HCT116 (cell line): ENCODE data around the gene SNRPB. TPM values are rescaled to one million over a fixed set of nuclear protein-coding genes. Genes with fewer than 3 reads are reported as not detected.

ENCODE experiments used
- ATAC-seq: fragments of 200-7000 bp; cut with Tn5 transposase; 2 replicates; pipeline ENCODE4 v1.9.1; 2020; ENCODE audit warnings: mild to moderate bottlenecking, moderate library complexity
- Bru-seq: library from RNA; stranded (reverse); fragments of 400-500 nt; gene quantifications from one replicate; lab custom pipeline; 2021; lab: Mats Ljungman, UMichigan
- BruChase-seq, 2 experiments: library from RNA; stranded (reverse); fragments of 400-500 nt; gene quantifications; one replicate each; lab custom pipeline; 2021; lab: Mats Ljungman, UMichigan
- BruUV-seq: library from RNA; stranded (reverse); fragments of 400-500 nt; replicated peaks from 2 replicates; lab custom pipeline; 2021; lab: Mats Ljungman, UMichigan
- CTCF ChIA-PET: fragments of 300-600 bp; sonication (Branson Sonifier 250); formaldehyde crosslinking; loops from one replicate; lab custom pipeline; 2021; ENCODE audit warnings: antibody characterized with exemption; lab: Charles Lee
- POLR2A ChIA-PET: fragments of 300-600, 350-600 bp; sonication (Branson Sonifier 250); formaldehyde crosslinking; loops from one replicate; lab custom pipeline; 2021; ENCODE audit warnings: antibody characterized with exemption; lab: Charles Lee
- RAD21 ChIA-PET, 2 experiments: fragments of 300-600 bp; sonication (Branson Sonifier 250); formaldehyde crosslinking; loops; one replicate each; lab custom pipeline; 2023; ENCODE audit warnings: low total read pairs in 2 of 2; ENCODE audit not compliant: uncharacterized antibody in 2 of 2, unreplicated experiment in 2 of 2, low non-redundant PET in 1 of 2; lab: Charles Lee
- DNase-seq: peaks from one replicate; pipeline ENCODE4 v3.0.0-alpha.2; 2010; ENCODE audit warnings: low read depth, low spot score
- H2AFZ ChIP-seq: fragments of 200-600 bp; shearing (Covaris generic), sonication (generic); 2 replicates; pipeline ENCODE4 v1.6.1; 2017; ENCODE audit warnings: low read depth, mixed run types, mixed read lengths, antibody characterized with exemption, low read length; ENCODE audit not compliant: poor library complexity, severe bottlenecking
- H3K27ac ChIP-seq: 2 replicates; pipeline ENCODE4 v1.5.1; 2012; ENCODE audit warnings: low read depth, low read length
- H3K27me3 ChIP-seq: fragments of 200-600 bp; sonication (generic); 2 replicates; pipeline ENCODE4 v1.6.1; 2016; ENCODE audit warnings: mixed run types, low read length, mixed read lengths; ENCODE audit not compliant: insufficient read depth
- H3K36me3 ChIP-seq, 2 experiments: fragments of 200-500 bp in 1 of 2; fragments of 200-600 bp in 1 of 2; sonication (Bioruptor generic) in 1 of 2; sonication (generic) in 1 of 2; 2 replicates each; pipeline versions ENCODE4 v1.5.1 to v1.6.1; 2014 to 2016; ENCODE audit warnings: low read length in 2 of 2, inconsistent platforms in 1 of 2, mixed read lengths in 1 of 2, mixed run types in 1 of 2; ENCODE audit not compliant: insufficient read depth in 2 of 2, control insufficient read depth in 1 of 2
- H3K4me1 ChIP-seq, 2 experiments: fragments of 200-600 bp in 1 of 2; sonication (generic) in 1 of 2; 2 replicates each; pipeline versions ENCODE4 v1.5.1 to v1.6.1; 2012 to 2017; ENCODE audit warnings: low read length in 2 of 2, inconsistent platforms in 1 of 2, mild to moderate bottlenecking in 1 of 2, mixed read lengths in 1 of 2, mixed run types in 1 of 2, moderate library complexity in 1 of 2; ENCODE audit not compliant: insufficient read depth in 2 of 2, control insufficient read depth in 1 of 2
- H3K4me2 ChIP-seq: fragments of 200-600 bp; sonication (generic); 2 replicates; pipeline ENCODE4 v1.6.1; 2017; ENCODE audit warnings: mixed run types, low read length, mixed read lengths
- H3K4me3 ChIP-seq, 2 experiments: fragments of 200-600 bp in 1 of 2; sonication (generic) in 1 of 2; replicated peaks in 1 of 2; 2 replicates each; pipeline ENCODE4 v1.5.1; 2011 to 2016; ENCODE audit warnings: low read length in 2 of 2, control low read depth in 1 of 2, low read depth in 1 of 2, mild to moderate bottlenecking in 1 of 2, mixed read lengths in 1 of 2, mixed run types in 1 of 2
- H3K79me2 ChIP-seq: fragments of 200-600 bp; sonication (generic); 2 replicates; pipeline ENCODE4 v1.6.1; 2017; ENCODE audit warnings: mild to moderate bottlenecking, mixed run types, low read length, moderate library complexity, mixed read lengths; ENCODE audit not compliant: insufficient read depth
- H3K9ac ChIP-seq: fragments of 200-600 bp; sonication (generic); 2 replicates; pipeline ENCODE4 v1.6.1; 2016; ENCODE audit warnings: low read length, mixed read lengths
- H3K9me2 ChIP-seq: fragments of 200-600 bp; sonication (generic), shearing (Covaris generic); 2 replicates; pipeline ENCODE4 v1.6.1; 2017; ENCODE audit warnings: mixed run types, mild to moderate bottlenecking, moderate library complexity; ENCODE audit not compliant: insufficient read depth
- H3K9me3 ChIP-seq, 2 experiments: fragments of 200-500 bp in 1 of 2; fragments of 200-600 bp in 1 of 2; sonication (Bioruptor generic) in 1 of 2; sonication (generic) in 1 of 2; 2 replicates each; pipeline ENCODE4 v1.6.1; 2014 to 2017; ENCODE audit warnings: low read length in 2 of 2, mixed read lengths in 2 of 2, inconsistent platforms in 1 of 2, low read depth in 1 of 2, mild to moderate bottlenecking in 1 of 2, mixed run types in 1 of 2, moderate library complexity in 1 of 2; ENCODE audit not compliant: control insufficient read depth in 1 of 2, insufficient read depth in 1 of 2
- H4K20me1 ChIP-seq: fragments of 200-600 bp; sonication (generic), shearing (Covaris generic); 2 replicates; pipeline ENCODE4 v1.6.1; 2017; ENCODE audit warnings: mixed run types, mild to moderate bottlenecking, moderate library complexity; ENCODE audit not compliant: insufficient read depth
- CBX3 ChIP-seq: IDR thresholded peaks from 2 replicates; pipeline ENCODE4 v1.6.1; 2012; ENCODE audit warnings: low read depth
- EGR1 ChIP-seq: IDR thresholded peaks from 2 replicates; pipeline ENCODE4 v1.6.1; 2012; ENCODE audit warnings: low read depth
- ELF1 ChIP-seq: IDR thresholded peaks from 2 replicates; pipeline ENCODE4 v1.6.1; 2012; ENCODE audit warnings: low read depth, borderline replicate concordance
- EZH2 ChIP-seq: fragments of 200-600 bp; sonication (generic); IDR thresholded peaks from 2 replicates; pipeline ENCODE4 v1.6.1; 2017; ENCODE audit warnings: antibody characterized with exemption, mixed run types
- JUND ChIP-seq: IDR thresholded peaks from 2 replicates; pipeline ENCODE4 v1.6.1; 2012
- POLR2A ChIP-seq: IDR thresholded peaks from 2 replicates; pipeline ENCODE4 v1.7.0; 2011; ENCODE audit warnings: borderline replicate concordance; ENCODE audit not compliant: insufficient read depth, insufficient read length; ENCODE audit errors: extremely low read depth
- POLR2AphosphoS5 ChIP-seq: IDR thresholded peaks from 2 replicates; pipeline ENCODE4 v1.6.1; 2011; ENCODE audit warnings: mild to moderate bottlenecking, low read depth, low read length, moderate library complexity
- RAD21 ChIP-seq: IDR thresholded peaks from 2 replicates; pipeline ENCODE4 v1.6.1; 2012; ENCODE audit warnings: low read depth, mild to moderate bottlenecking
- SIN3A ChIP-seq: IDR thresholded peaks from 2 replicates; pipeline ENCODE4 v1.6.1; 2012; ENCODE audit warnings: low read depth
- SP1 ChIP-seq: IDR thresholded peaks from 2 replicates; pipeline ENCODE4 v1.6.1; 2012; ENCODE audit warnings: low read depth
- SRF ChIP-seq: IDR thresholded peaks from 2 replicates; pipeline ENCODE4 v1.6.1; 2012; ENCODE audit warnings: low read depth
- TCF7L2 ChIP-seq: IDR thresholded peaks from 2 replicates; pipeline ENCODE4 v1.7.0; 2011; ENCODE audit warnings: borderline replicate concordance, inconsistent platforms; ENCODE audit not compliant: insufficient read depth, insufficient read length; ENCODE audit errors: extremely low read depth
- YY1 ChIP-seq: IDR thresholded peaks from 2 replicates; pipeline ENCODE4 v1.6.1; 2011; ENCODE audit warnings: low read length, low read depth, moderate library complexity, mild to moderate bottlenecking; ENCODE audit not compliant: insufficient replicate concordance; ENCODE audit errors: extremely low read depth
- ZFX ChIP-seq: fragments of 450-650 bp; IDR thresholded peaks from 2 replicates; pipeline ENCODE4 v1.6.1; 2017
- intact Hi-C: fragments of 100-400 bp; cut with micrococcal nuclease; formaldehyde crosslinking; loops from 2 replicates; pipeline ENCODE4 v1.10.0; 2022
- long read RNA-seq: library from polyadenylated mRNA; unstranded; transcript quantifications from one replicate; pipeline ENCODE4 v2.0.0, GENCODE V29; 2021; ENCODE audit not compliant: unreplicated experiment
- polyA plus RNA-seq: library from polyadenylated mRNA; unstranded; fragments of >200 nt; gene quantifications from 2 replicates; pipeline ENCODE4 v1.2.1, GENCODE V29; 2012; ENCODE audit warnings: missing spikeins
- total RNA-seq: library from RNA; stranded (reverse); gene quantifications from one replicate; pipeline ENCODE4 v1.2.1, GENCODE V29; 2021; ENCODE audit not compliant: unreplicated experiment
- TF ChIP-seq, protein P1 (sequence below): IDR thresholded peaks from 2 replicates; pipeline ENCODE4 v1.6.1; 2012
- TF ChIP-seq, protein P2 (sequence below): IDR thresholded peaks from 2 replicates; pipeline ENCODE4 v1.6.1; 2011; ENCODE audit warnings: mild to moderate bottlenecking, low read length, moderate library complexity; ENCODE audit not compliant: insufficient replicate concordance; ENCODE audit errors: extremely low read depth
- TF ChIP-seq, protein P3 (sequence below): IDR thresholded peaks from 2 replicates; pipeline ENCODE4 v1.6.1; 2012

SNRPB gene
- total RNA-seq (469 TPM), Bru-seq, nascent RNA (percentile 98 among the genes with signal in this experiment), BruChase-seq, experiment 1, labeled RNA remaining after a 6-hour chase (percentile 98 among the genes with signal in this experiment), BruChase-seq, experiment 2, labeled RNA remaining after a 2-hour chase (percentile 95 among the genes with signal in this experiment)
- 262 and 332 TPM in 2 replicates for polyA plus RNA-seq
- long read RNA-seq, transcript SNRPB-202 (7 exons, 1,008 nt): minor isoform, 148 of 472 reads
- long read RNA-seq, transcript SNRPB-201 (7 exons, 1,154 nt): major isoform, 259 of 472 reads
- long read RNA-seq, partial matches to known transcripts: 51 of 472 reads
- long read RNA-seq, other reads (novel, unspliced or antisense): 14 of 472 reads

DNA sequence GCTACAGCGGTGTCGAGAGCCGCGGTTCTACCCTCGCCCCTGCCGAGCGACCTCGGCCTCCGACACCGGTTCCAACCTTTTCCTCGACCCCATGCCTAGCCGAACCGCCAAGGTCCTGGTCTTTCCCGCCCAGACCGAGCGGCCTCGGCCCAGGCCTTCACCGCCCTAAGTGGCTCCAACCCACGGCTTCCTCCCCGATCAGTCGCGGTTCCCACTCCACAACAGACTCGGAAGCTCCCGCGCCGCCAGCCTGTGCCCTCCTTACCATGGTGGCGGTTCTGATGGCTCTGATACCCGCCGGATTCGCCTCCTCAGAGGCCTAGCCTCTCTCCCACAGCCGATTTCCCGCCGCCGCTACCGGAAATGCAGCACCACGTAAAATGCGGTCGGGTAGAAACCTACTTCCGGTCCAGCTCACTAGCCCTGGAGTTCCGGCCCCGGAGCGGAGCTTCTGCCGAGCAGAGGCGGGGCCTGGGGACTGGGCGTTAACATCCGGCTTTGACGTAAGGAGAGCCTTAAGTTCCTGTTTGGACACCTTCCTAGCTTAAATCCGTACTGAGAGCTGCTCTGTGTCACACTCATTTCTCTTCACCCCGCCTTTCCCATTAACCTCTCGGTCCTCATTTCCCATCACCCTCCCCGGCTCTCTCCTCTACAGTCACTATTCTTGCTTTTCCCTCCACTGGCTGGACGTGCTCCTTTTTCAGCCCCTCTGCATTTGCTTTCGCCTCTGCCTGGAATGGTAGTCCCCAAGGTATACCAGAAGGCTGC is at the start of gene SNRPB:
TSS of gene SNRPB (minus strand) at position 367 of the 771 bp plus-strand sequence. CDS start at position 268, 99 bp downstream.
- Histone ChIP-seq H2AFZ (no peak within 1 kb of the TSS), H3K27me3 (no peaks in the 10 kb centered on the region), H3K4me1 (peaks cover 7 to 19% of the 10 kb centered on the region in 2 experiments; a peak in 3 of 4 replicates), H3K36me3 (peaks cover 28 to 40% of the 10 kb centered on the region in 2 experiments), H3K4me2 (peak within 1 kb of the TSS; percentile 86), H3K27ac (peak within 1 kb of the TSS; percentile 94), H3K9ac (peak within 1 kb of the TSS; percentile 100), H3K9me2 (no peaks in the 10 kb centered on the region), H3K79me2 (peaks cover 50% of the 10 kb centered on the region), H4K20me1 (peaks cover 35% of the 10 kb centered on the region; the same call in 1 of the 2 replicates), H3K9me3 (no peaks in the 10 kb centered on the region), H3K4me3 (peak within 1 kb of the TSS; percentile 64 to 98)
- POLR2A ChIA-PET: interaction anchor here (0.7 to 1.6 kb wide), 19 partner anchors 8 to 377 kb away, joined by 3 to 11 read pairs (median 3); partner anchors contain the start of gene NOP56
- CTCF ChIA-PET: interaction anchor here (1.0 to 1.9 kb wide), 3 partner anchors 51 to 181 kb away, joined by 3 to 6 read pairs (median 6); partner anchors contain the start of gene NOP56
- peak; percentile 99 for ATAC-seq
- TF ChIP-seq TCF7L2: peak; percentile 33
- TF ChIP-seq SRF: peak; percentile 89
- peak; percentile 99 for TF ChIP-seq POLR2AphosphoS5
- TF ChIP-seq, protein P1, sequence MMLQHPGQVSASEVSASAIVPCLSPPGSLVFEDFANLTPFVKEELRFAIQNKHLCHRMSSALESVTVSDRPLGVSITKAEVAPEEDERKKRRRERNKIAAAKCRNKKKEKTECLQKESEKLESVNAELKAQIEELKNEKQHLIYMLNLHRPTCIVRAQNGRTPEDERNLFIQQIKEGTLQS: no peak
- TF ChIP-seq, protein P2, sequence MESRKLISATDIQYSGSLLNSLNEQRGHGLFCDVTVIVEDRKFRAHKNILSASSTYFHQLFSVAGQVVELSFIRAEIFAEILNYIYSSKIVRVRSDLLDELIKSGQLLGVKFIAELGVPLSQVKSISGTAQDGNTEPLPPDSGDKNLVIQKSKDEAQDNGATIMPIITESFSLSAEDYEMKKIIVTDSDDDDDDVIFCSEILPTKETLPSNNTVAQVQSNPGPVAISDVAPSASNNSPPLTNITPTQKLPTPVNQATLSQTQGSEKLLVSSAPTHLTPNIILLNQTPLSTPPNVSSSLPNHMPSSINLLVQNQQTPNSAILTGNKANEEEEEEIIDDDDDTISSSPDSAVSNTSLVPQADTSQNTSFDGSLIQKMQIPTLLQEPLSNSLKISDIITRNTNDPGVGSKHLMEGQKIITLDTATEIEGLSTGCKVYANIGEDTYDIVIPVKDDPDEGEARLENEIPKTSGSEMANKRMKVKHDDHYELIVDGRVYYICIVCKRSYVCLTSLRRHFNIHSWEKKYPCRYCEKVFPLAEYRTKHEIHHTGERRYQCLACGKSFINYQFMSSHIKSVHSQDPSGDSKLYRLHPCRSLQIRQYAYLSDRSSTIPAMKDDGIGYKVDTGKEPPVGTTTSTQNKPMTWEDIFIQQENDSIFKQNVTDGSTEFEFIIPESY: peak; percentile 62
- TF ChIP-seq EZH2: no peak
- peak; percentile 79 for TF ChIP-seq SP1
- peak; percentile 83 for TF ChIP-seq YY1
- TF ChIP-seq JUND: no peak; the same call in 1 of the 2 replicates
- TF ChIP-seq CBX3: peak; percentile 92
- TF ChIP-seq ELF1: peak; percentile 69
- TF ChIP-seq ZFX: peak; percentile 100
- TF ChIP-seq, protein P3, sequence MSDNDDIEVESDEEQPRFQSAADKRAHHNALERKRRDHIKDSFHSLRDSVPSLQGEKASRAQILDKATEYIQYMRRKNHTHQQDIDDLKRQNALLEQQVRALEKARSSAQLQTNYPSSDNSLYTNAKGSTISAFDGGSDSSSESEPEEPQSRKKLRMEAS: peak; percentile 96
- TF ChIP-seq EGR1: no peak
- peak; percentile 91 for TF ChIP-seq SIN3A
- TF ChIP-seq RAD21: no peak
- TF ChIP-seq POLR2A: peak; percentile 98
- intact Hi-C loops: loop anchor here (1.0 kb wide), 1 partner anchor 176 kb away; no protein-coding TSS in a partner anchor
- peak; percentile 99 for DNase-seq
- RAD21 ChIA-PET: interaction anchor here in 1 of 2 experiments (1.0 kb wide), 1 partner anchor 53 kb away, joined by 3 read pairs; no protein-coding TSS in a partner anchor
- BruUV-seq: TSS peak; percentile 64
